Measurements from ENCODE around the gene CCN5. TPM values are rescaled to one million over a fixed set of nuclear protein-coding genes. Genes with fewer than 3 reads are reported as not detected.
"Not testable (repeated sequence)": the region's sequence is repeated elsewhere in the genome, so short reads cannot be mapped to it uniquely, and the experiment has no call there.

The CCN5 gene, protein sequence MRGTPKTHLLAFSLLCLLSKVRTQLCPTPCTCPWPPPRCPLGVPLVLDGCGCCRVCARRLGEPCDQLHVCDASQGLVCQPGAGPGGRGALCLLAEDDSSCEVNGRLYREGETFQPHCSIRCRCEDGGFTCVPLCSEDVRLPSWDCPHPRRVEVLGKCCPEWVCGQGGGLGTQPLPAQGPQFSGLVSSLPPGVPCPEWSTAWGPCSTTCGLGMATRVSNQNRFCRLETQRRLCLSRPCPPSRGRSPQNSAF
- total RNA-seq (100 to 1,000 TPM in 4 of 7 donors, 10 to 100 TPM in 3; 47.4 to 296 (median 148) TPM), polyA plus RNA-seq (100 to 1,000 TPM; 183 to 196 TPM)
- long read RNA-seq, donor 1, transcript WISP2-205 (2 exons, 2,759 nt) = minor isoform, 6 of 324 reads
- long read RNA-seq, donor 1, transcript WISP2-203 (5 exons, 1,600 nt) = major isoform, 117 of 324 reads
- long read RNA-seq, donor 1, transcript WISP2-201 (4 exons, 1,403 nt) = minor isoform, 84 of 324 reads
- long read RNA-seq, donor 1, partial matches to known transcripts = 36 of 324 reads
- long read RNA-seq, donor 1, other reads (novel, unspliced or antisense) = 79 of 324 reads
- long read RNA-seq, donor 2, partial matches to known transcripts = 0 of 2 reads
- long read RNA-seq, donor 2, other reads (novel, unspliced or antisense) = 0 of 2 reads
- long read RNA-seq, donor 3, transcript WISP2-201 (4 exons, 1,403 nt) = major isoform, 109 of 280 reads
- long read RNA-seq, donor 3, transcript WISP2-203 (5 exons, 1,600 nt) = minor isoform, 64 of 280 reads
- long read RNA-seq, donor 3, transcript WISP2-205 (2 exons, 2,759 nt) = minor isoform, 8 of 280 reads
- long read RNA-seq, donor 3, partial matches to known transcripts = 13 of 280 reads
- long read RNA-seq, donor 3, other reads (novel, unspliced or antisense) = 82 of 280 reads

DNA sequence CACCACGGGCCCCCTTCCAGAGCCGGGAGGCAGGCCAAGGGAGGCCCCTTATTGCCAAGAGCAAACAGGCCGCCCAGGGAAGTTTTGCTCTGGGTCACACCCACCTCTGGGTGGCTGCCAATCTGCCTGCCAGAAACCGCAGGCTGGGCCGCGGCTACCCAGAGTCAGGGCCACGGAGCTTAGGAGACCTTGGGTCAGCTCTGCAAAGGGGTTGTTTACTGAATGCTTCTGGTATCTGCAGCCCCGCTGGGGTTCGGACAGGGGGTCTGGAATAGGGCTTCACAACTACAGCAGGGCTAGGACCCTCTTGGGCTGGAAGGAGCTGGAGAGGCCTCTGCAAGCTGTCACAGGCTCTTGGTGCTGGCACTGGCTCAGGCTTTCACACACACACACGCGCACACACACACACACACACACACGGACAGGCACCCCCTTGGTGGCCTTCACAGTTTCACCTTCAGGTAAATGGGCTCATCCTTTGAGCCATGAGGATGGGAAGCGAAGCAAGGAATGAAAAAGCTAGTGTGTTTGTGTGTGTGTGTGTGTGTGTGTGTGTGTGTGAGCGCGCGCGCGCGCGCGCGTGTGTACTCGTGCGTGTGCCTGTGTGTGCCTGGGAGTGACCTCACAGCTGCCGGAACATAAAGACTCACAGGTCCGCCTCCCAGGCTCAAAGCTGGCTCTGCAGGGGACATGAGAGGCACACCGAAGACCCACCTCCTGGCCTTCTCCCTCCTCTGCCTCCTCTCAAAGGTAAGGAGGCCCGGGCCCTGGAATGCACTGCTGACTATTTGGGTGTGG is at the start of gene CCN5:
CCN5 (plus strand) TSS at position 669 of the 798 bp plus-strand sequence; CDS start at position 691, 22 bp downstream.
- Histone ChIP-seq H3K4me1 (ENCODE audit: insufficient read depth) (peaks cover 32% of the 10 kb centered on the region), H3K27ac (peak within 1 kb of the TSS; percentile 17 to 78), H3K36me3 (no peaks in the 10 kb centered on the region), H3K9me3 (no peaks in the 10 kb centered on the region), H3K4me3 (peak within 1 kb of the TSS; percentile 15), H3K27me3 (no peaks in the 10 kb centered on the region)
- intact Hi-C loops (cut with DNase I) = no loop called here
- WGBS, 3 donors = 9 to 24% (median 19%) methylated on average over 28 of the region's 28 CpGs
- peak; percentile 87 to 97 (median 95) for DNase-seq
- TF ChIP-seq POLR2A (IDR thresholded peaks at IDR 0.05) (no peak), EP300 (IDR thresholded peaks at IDR 0.05) (no peak)
- TF ChIP-seq, protein P1, sequence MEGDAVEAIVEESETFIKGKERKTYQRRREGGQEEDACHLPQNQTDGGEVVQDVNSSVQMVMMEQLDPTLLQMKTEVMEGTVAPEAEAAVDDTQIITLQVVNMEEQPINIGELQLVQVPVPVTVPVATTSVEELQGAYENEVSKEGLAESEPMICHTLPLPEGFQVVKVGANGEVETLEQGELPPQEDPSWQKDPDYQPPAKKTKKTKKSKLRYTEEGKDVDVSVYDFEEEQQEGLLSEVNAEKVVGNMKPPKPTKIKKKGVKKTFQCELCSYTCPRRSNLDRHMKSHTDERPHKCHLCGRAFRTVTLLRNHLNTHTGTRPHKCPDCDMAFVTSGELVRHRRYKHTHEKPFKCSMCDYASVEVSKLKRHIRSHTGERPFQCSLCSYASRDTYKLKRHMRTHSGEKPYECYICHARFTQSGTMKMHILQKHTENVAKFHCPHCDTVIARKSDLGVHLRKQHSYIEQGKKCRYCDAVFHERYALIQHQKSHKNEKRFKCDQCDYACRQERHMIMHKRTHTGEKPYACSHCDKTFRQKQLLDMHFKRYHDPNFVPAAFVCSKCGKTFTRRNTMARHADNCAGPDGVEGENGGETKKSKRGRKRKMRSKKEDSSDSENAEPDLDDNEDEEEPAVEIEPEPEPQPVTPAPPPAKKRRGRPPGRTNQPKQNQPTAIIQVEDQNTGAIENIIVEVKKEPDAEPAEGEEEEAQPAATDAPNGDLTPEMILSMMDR (IDR thresholded peaks at IDR 0.05) = no peak

DNA sequence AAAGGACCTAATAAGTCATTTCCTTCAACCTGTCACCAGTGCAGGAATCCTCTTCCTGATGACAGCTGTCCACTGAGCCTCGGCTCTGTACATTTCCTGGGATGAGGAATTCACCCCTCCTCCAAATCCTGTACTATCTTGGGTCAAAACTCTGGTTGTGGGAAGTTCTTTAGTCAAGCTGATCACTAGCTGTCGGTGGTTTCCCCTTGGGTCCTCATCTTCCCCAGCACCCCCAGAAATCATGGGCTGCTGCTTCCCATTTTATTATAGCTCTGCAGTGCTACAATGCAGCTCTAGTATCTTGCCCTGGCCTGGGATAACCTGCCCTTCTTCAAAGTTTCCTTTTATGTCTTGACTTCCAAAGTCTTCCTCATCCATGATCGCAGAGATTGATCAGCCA is 49.1 kb upstream of the CCN5 start:
- Histone ChIP-seq H3K4me3 (no peak overlapping the region), H3K4me1 (ENCODE audit: insufficient read depth) (no peaks in the 10 kb centered on the region), H3K27me3 (no peaks in the 10 kb centered on the region), H3K27ac (no peak overlapping the region), H3K36me3 (no peaks in the 10 kb centered on the region), H3K9me3 (no peaks in the 10 kb centered on the region)
- 77 to 86% (median 79%) methylated on average over 3 of the region's 3 CpGs for WGBS, 3 donors
- intact Hi-C loops (cut with DNase I) = no loop called here
- TF ChIP-seq EP300 (IDR thresholded peaks at IDR 0.05) (no peak), POLR2A (IDR thresholded peaks at IDR 0.05) (no peak)
- TF ChIP-seq, protein P1 (IDR thresholded peaks at IDR 0.05) = no peak
- no peak for DNase-seq

DNA sequence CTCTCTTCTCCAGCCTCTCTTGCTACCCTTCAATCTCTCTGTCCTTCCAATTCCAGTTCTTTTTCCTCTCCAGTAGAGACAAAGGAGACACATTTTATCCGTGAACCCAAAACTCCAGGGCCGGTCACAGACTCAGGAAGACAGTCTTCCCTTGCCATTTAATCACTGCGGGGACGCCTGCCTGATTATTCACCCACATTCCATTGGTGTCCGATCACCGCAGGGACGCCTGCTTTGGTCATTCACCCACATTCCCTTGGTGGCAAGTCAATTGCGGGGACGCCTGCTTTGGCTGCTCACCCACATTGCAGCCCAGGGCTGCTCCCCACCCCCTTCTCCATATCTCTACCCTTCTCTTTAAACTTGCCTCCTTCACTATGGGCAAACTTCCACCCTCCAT is 44.3 kb upstream of the CCN5 start:
- H3K4me1 ChIP-seq (ENCODE audit: insufficient read depth); intact Hi-C loops (cut with DNase I); H3K9me3 ChIP-seq; H3K36me3 ChIP-seq; H3K27ac ChIP-seq; H3K27me3 ChIP-seq; H3K4me3 ChIP-seq; DNase-seq: not testable (repeated sequence)
- whole genome bisulfite sequencing, 3 donors = 82 to 93% (median 86%) methylated on average over 9 of the region's 9 CpGs

DNA sequence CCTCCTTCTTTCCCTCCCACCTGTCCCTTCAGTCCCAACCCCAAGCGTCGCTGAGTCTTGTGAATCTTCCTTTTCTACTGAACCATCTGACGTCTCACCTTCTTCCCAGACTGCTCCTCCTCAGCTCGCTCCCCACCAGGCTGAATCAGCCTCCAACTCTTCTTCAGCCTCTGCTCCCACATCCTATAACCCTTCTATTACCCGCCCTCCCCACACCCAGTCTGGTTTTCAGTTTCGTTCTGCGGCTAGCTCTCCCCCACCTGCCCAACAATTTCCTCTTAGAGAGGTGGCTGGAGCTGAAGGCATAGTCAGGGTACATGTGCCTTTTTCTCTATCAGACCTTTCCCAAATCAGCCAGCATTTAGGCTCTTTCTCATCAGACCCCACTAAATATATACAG is 43.6 kb upstream of the CCN5 start:
- 79 to 83% (median 79%) methylated on average over 6 of the region's 7 CpGs for WGBS, 3 donors
- H3K36me3 ChIP-seq; H3K4me1 ChIP-seq (ENCODE audit: insufficient read depth); DNase-seq; H3K9me3 ChIP-seq; H3K4me3 ChIP-seq; H3K27me3 ChIP-seq; intact Hi-C loops (cut with DNase I); H3K27ac ChIP-seq: not testable (repeated sequence)

DNA sequence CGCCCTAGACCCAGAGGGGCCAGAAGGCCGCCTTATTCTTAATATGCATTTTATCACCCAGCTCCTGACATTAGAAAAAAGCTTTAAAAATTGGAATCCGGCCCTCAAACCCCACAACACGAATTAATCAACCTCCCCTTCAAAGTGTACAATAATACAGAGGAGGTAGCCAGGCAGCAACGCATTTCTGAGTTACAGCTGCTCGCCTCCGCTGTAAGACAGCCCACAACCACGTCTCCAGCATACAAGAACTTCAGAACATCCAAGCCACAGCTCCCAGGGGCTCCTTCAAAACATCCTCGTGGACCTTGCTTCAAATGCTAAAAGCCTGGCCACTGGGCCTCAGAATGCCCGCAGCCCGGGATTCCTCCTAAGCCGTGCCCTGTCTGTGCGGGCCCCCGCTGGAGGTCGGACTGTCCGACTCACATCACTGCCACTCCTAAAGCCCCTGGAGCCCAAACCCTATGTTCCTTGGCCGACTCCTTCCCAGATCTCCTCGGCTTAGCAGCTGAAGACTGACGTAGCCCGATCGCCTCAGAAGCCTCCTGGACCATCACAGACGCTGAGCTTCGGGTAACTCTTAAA is 42.8 kb upstream of the CCN5 start:
- H3K4me3 ChIP-seq; H3K27me3 ChIP-seq; H3K36me3 ChIP-seq; H3K9me3 ChIP-seq; intact Hi-C loops (cut with DNase I); H3K4me1 ChIP-seq (ENCODE audit: insufficient read depth); H3K27ac ChIP-seq; DNase-seq: not testable (repeated sequence)
- 83 to 90% (median 89%) methylated on average over 23 of the region's 23 CpGs for WGBS, 3 donors

Measured in ovary (tissue), 10 donors.